ENCODE results near the gene CHMP2A.
"Not testable (repeated sequence)": the region's sequence is repeated elsewhere in the genome, so short reads cannot be mapped to it uniquely, and the experiment has no call there.

CHMP2A gene

GRCh38 chr19:58581227-58582141 is 26.6 kb upstream of the CHMP2A start:
- peaks cover 63% of the 10 kb centered on the region for H3K4me1 Mint-ChIP-seq
- TF ChIP-seq CTCF (IDR thresholded peaks at IDR 0.05) = peak; percentile 89
- H3K27me3 Mint-ChIP-seq (ENCODE audit: low read depth, poor library complexity) = peaks cover 5% of the 10 kb centered on the region
- DNase-seq = peak; percentile 91
- peaks cover 17% of the 10 kb centered on the region for H3K36me3 Mint-ChIP-seq (ENCODE audit: low read depth)
- no peak overlapping the region for H3K4me3 Mint-ChIP-seq
- H3K27ac Mint-ChIP-seq = peak overlapping the region; percentile 71
- no peaks in the 10 kb centered on the region for H3K9me3 Mint-ChIP-seq

- peak overlapping the region; percentile 45 for H3K4me3 Mint-ChIP-seq
- no peak for DNase-seq
- peak overlapping the region; percentile 59 for H3K27ac Mint-ChIP-seq
- no peak for TF ChIP-seq CTCF (IDR thresholded peaks at IDR 0.05)
- peaks cover 17% of the 10 kb centered on the region for H3K36me3 Mint-ChIP-seq (ENCODE audit: low read depth)
- no peaks in the 10 kb centered on the region for H3K9me3 Mint-ChIP-seq
- H3K4me1 Mint-ChIP-seq = peaks cover 61% of the 10 kb centered on the region
- peaks cover 5% of the 10 kb centered on the region for H3K27me3 Mint-ChIP-seq (ENCODE audit: low read depth, poor library complexity)
These were observed 24.7 kb upstream of the CHMP2A start for GRCh38 chr19:58579473-58580142.

GRCh38 chr19:58578012-58578925 is 23.4 kb upstream of the CHMP2A start:
- Mint-ChIP-seq H3K9me3 (no peaks in the 10 kb centered on the region), H3K27me3 (ENCODE audit: low read depth, poor library complexity) (peaks cover 9% of the 10 kb centered on the region), H3K4me1 (peaks cover 66% of the 10 kb centered on the region), H3K36me3 (ENCODE audit: low read depth) (peaks cover 17% of the 10 kb centered on the region), H3K4me3 (peak overlapping the region; percentile 35), H3K27ac (peak overlapping the region; percentile 73)
- DNase-seq = no peak
- no peak for TF ChIP-seq CTCF (IDR thresholded peaks at IDR 0.05)

GRCh38 chr19:58577581-58577980 is 22.7 kb upstream of the CHMP2A start:
- Mint-ChIP-seq H3K4me1 (peaks cover 63% of the 10 kb centered on the region), H3K27me3 (ENCODE audit: low read depth, poor library complexity) (peaks cover 10% of the 10 kb centered on the region), H3K4me3 (peak overlapping the region; percentile 30)
- DNase-seq; H3K9me3 Mint-ChIP-seq; H3K27ac Mint-ChIP-seq; H3K36me3 Mint-ChIP-seq (ENCODE audit: low read depth): not testable (repeated sequence)

- no peak for TF ChIP-seq CTCF (IDR thresholded peaks at IDR 0.05)
- Mint-ChIP-seq H3K36me3 (ENCODE audit: low read depth) (peaks cover 8% of the 10 kb centered on the region), H3K9me3 (no peaks in the 10 kb centered on the region), H3K27ac (peak overlapping the region; percentile 97), H3K4me1 (peaks cover 61% of the 10 kb centered on the region), H3K4me3 (peak overlapping the region; percentile 94), H3K27me3 (ENCODE audit: low read depth, poor library complexity) (peaks cover 5% of the 10 kb centered on the region)
- DNase-seq = peak; percentile 88
These were observed 20.5 kb upstream of the CHMP2A start for GRCh38 chr19:58575183-58576041.
